ENCODE results near the gene TPRG1.

The TPRG1 gene

GRCh38 chr3:189149203-189149602 is 22.6 kb upstream of the TPRG1 start:
- no peaks in the 10 kb centered on the region for H3K9me2 ChIP-seq (replicated peaks; ENCODE audit: insufficient read depth, low read length)
- H3K9ac ChIP-seq (ENCODE audit: low read length) = no peak overlapping the region
- H3F3A ChIP-seq (ENCODE audit: insufficient read depth) = no peaks in the 10 kb centered on the region
- no peak overlapping the region for H3K27ac ChIP-seq (ENCODE audit: low read depth, low read length)
- no peak overlapping the region for H3K4me2 ChIP-seq (ENCODE audit: low read depth, low read length, poor library complexity, severe bottlenecking)
- no peaks in the 10 kb centered on the region for H3K36me3 ChIP-seq (ENCODE audit: low read length)
- TF ChIP-seq EZH2phosphoT487 (conservative IDR thresholded peaks at IDR 0.05; ENCODE audit: low read length) = no peak
- TF ChIP-seq CTCF (IDR thresholded peaks at IDR 0.05; ENCODE audit: insufficient read depth, low read length, poor library complexity, severe bottlenecking) = no peak
- H4K20me1 ChIP-seq (ENCODE audit: low read depth, low read length) = no peaks in the 10 kb centered on the region
- no peaks in the 10 kb centered on the region for H3K79me2 ChIP-seq (ENCODE audit: insufficient read depth, low read length)
- H3K27me3 ChIP-seq (ENCODE audit: low read length) = no peaks in the 10 kb centered on the region
- no peaks in the 10 kb centered on the region for H3K9me3 ChIP-seq (ENCODE audit: insufficient read depth, low read length)
- H3K4me3 ChIP-seq (ENCODE audit: insufficient read depth, low read length, poor library complexity, severe bottlenecking) = no peak overlapping the region
- H2AFZ ChIP-seq (ENCODE audit: low read depth, low read length, severe bottlenecking) = no peak overlapping the region

GRCh38 chr3:189157232-189158007 is 14.4 kb upstream of the TPRG1 start:
- Histone ChIP-seq H3K4me2 (ENCODE audit: low read depth, low read length, poor library complexity, severe bottlenecking) (no peak overlapping the region), H3K9me3 (ENCODE audit: insufficient read depth, low read length) (no peaks in the 10 kb centered on the region), H3K36me3 (ENCODE audit: low read length) (no peaks in the 10 kb centered on the region), H3F3A (ENCODE audit: insufficient read depth) (no peaks in the 10 kb centered on the region), H3K4me3 (ENCODE audit: insufficient read depth, low read length, poor library complexity, severe bottlenecking) (no peak overlapping the region), H3K27me3 (ENCODE audit: low read length) (no peaks in the 10 kb centered on the region), H2AFZ (ENCODE audit: low read depth, low read length, severe bottlenecking) (no peak overlapping the region), H4K20me1 (ENCODE audit: low read depth, low read length) (no peaks in the 10 kb centered on the region), H3K9me2 (replicated peaks; ENCODE audit: insufficient read depth, low read length) (no peaks in the 10 kb centered on the region), H3K79me2 (ENCODE audit: insufficient read depth, low read length) (no peaks in the 10 kb centered on the region), H3K9ac (ENCODE audit: low read length) (no peak overlapping the region), H3K27ac (ENCODE audit: low read depth, low read length) (no peak overlapping the region)
- TF ChIP-seq EZH2phosphoT487 (conservative IDR thresholded peaks at IDR 0.05; ENCODE audit: low read length) (no peak), CTCF (IDR thresholded peaks at IDR 0.05; ENCODE audit: insufficient read depth, low read length, poor library complexity, severe bottlenecking) (no peak)

- no peak overlapping the region for H3K4me3 ChIP-seq (ENCODE audit: insufficient read depth, low read length, poor library complexity, severe bottlenecking)
- H3K79me2 ChIP-seq (ENCODE audit: insufficient read depth, low read length) = no peaks in the 10 kb centered on the region
- TF ChIP-seq CTCF (IDR thresholded peaks at IDR 0.05; ENCODE audit: insufficient read depth, low read length, poor library complexity, severe bottlenecking) (no peak), EZH2phosphoT487 (conservative IDR thresholded peaks at IDR 0.05; ENCODE audit: low read length) (no peak)
- H3K27me3 ChIP-seq (ENCODE audit: low read length) = no peaks in the 10 kb centered on the region
- H3K4me2 ChIP-seq (ENCODE audit: low read depth, low read length, poor library complexity, severe bottlenecking) = no peak overlapping the region
- H3K9me3 ChIP-seq (ENCODE audit: insufficient read depth, low read length) = no peaks in the 10 kb centered on the region
- no peaks in the 10 kb centered on the region for H3K36me3 ChIP-seq (ENCODE audit: low read length)
- no peak overlapping the region for H3K27ac ChIP-seq (ENCODE audit: low read depth, low read length)
- H3K9me2 ChIP-seq (replicated peaks; ENCODE audit: insufficient read depth, low read length) = no peaks in the 10 kb centered on the region
- no peak overlapping the region for H2AFZ ChIP-seq (ENCODE audit: low read depth, low read length, severe bottlenecking)
- no peaks in the 10 kb centered on the region for H3F3A ChIP-seq (ENCODE audit: insufficient read depth)
- no peak overlapping the region for H3K9ac ChIP-seq (ENCODE audit: low read length)
- no peaks in the 10 kb centered on the region for H4K20me1 ChIP-seq (ENCODE audit: low read depth, low read length)
Measured at GRCh38 chr3:189158034-189158433, 13.7 kb upstream of the TPRG1 start.

All from SU-DHL-6 (cell line).